GM23338 (cell line): ENCODE data around the gene SYNRG. TPM values are rescaled to one million over a fixed set of nuclear protein-coding genes. Genes with fewer than 3 reads are reported as not detected.

Source experiments
- ATAC-seq: fragments of 200-7000 bp; cut with Tn5 transposase; 3 replicates; pipeline ENCODE4 v1.9.1; 2020
- DNase-seq: peaks from one replicate; pipeline ENCODE4 v3.0.0-alpha.2; 2015; ENCODE audit warnings: low spot score
- H2AFZ ChIP-seq: fragments of 200-600 bp; sonication (generic); 2 replicates; pipeline ENCODE4 v1.8.0; 2016; ENCODE audit warnings: antibody characterized with exemption, mild to moderate bottlenecking, moderate library complexity
- H3F3A ChIP-seq: fragments of 200-600 bp; sonication (generic); replicated peaks from 2 replicates; pipeline ENCODE4 v1.8.0; 2017; ENCODE audit warnings: antibody characterized with exemption, mixed run types, low read depth
- H3K27ac ChIP-seq: fragments of 200-600 bp; sonication (generic); 2 replicates; pipeline ENCODE4 v1.6.1; 2016; ENCODE audit warnings: low read depth
- H3K27me3 ChIP-seq: fragments of 200-600 bp; sonication (generic); 2 replicates; pipeline ENCODE4 v1.8.0; 2016; ENCODE audit warnings: mild to moderate bottlenecking, mixed run types, moderate library complexity; ENCODE audit not compliant: insufficient read depth
- H3K36me3 ChIP-seq: fragments of 200-600 bp; sonication (generic); 2 replicates; pipeline ENCODE4 v1.8.0; 2016; ENCODE audit warnings: mild to moderate bottlenecking; ENCODE audit not compliant: insufficient read depth
- H3K4me1 ChIP-seq: fragments of 200-600 bp; sonication (generic); 2 replicates; pipeline ENCODE4 v1.8.0; 2016; ENCODE audit warnings: mild to moderate bottlenecking, moderate library complexity; ENCODE audit not compliant: insufficient read depth
- H3K4me2 ChIP-seq: fragments of 200-600 bp; sonication (generic); 2 replicates; pipeline ENCODE4 v1.7.1; 2017; ENCODE audit warnings: mixed run types
- H3K4me3 ChIP-seq: fragments of 200-600 bp; sonication (generic); 2 replicates; pipeline ENCODE4 v1.6.1; 2016; ENCODE audit warnings: mixed run types
- H3K79me2 ChIP-seq: fragments of 200-600 bp; sonication (generic); replicated peaks from 2 replicates; pipeline ENCODE4 v1.8.0; 2017; ENCODE audit warnings: mild to moderate bottlenecking; ENCODE audit not compliant: insufficient read depth
- H3K9me2 ChIP-seq: fragments of 200-600 bp; sonication (generic); 2 replicates; pipeline ENCODE4 v1.8.0; 2017; ENCODE audit not compliant: insufficient read depth
- H4K20me1 ChIP-seq: fragments of 200-600 bp; sonication (generic); replicated peaks from 2 replicates; pipeline ENCODE4 v1.8.0; 2017; ENCODE audit warnings: mild to moderate bottlenecking; ENCODE audit not compliant: insufficient read depth
- H3K27ac Mint-ChIP-seq: 2 replicates; pipeline ENCODE4 v1.8.0; 2020; ENCODE audit warnings: inconsistent platforms, mild to moderate bottlenecking, moderate library complexity, mixed read lengths
- H3K27me3 Mint-ChIP-seq: 3 replicates; pipeline ENCODE4 v1.8.0; 2022; ENCODE audit warnings: low read depth, mild to moderate bottlenecking, moderate library complexity, mixed read lengths, inconsistent platforms; ENCODE audit not compliant: insufficient read depth, poor library complexity
- H3K36me3 Mint-ChIP-seq: 3 replicates; pipeline ENCODE4 v1.8.0; 2021; ENCODE audit warnings: low read depth, mild to moderate bottlenecking, inconsistent platforms, moderate library complexity, mixed read lengths
- H3K4me1 Mint-ChIP-seq: 3 replicates; pipeline ENCODE4 v1.8.0; 2020; ENCODE audit warnings: mild to moderate bottlenecking, inconsistent platforms, mixed read lengths
- H3K4me3 Mint-ChIP-seq: 3 replicates; pipeline ENCODE4 v1.8.0; 2021; ENCODE audit warnings: moderate library complexity, mild to moderate bottlenecking, inconsistent platforms, mixed read lengths
- H3K9me3 Mint-ChIP-seq: 3 replicates; pipeline ENCODE4 v1.8.0; 2020; ENCODE audit warnings: moderate library complexity, mild to moderate bottlenecking, inconsistent platforms, mixed read lengths
- CREB1 ChIP-seq: fragments of 250-450 bp; sonication (Bioruptor Pico); IDR thresholded peaks from 2 replicates; pipeline ENCODE4 v1.5.0; 2020; ENCODE audit warnings: low read depth, mild to moderate bottlenecking, moderate library complexity
- EZH2 ChIP-seq: fragments of 200-600 bp; sonication (generic); IDR thresholded peaks from one replicate; pipeline ENCODE4 v1.8.0; 2017; ENCODE audit warnings: antibody characterized with exemption, mild to moderate bottlenecking, low read depth; ENCODE audit not compliant: unreplicated experiment
- POLR2AphosphoS5 ChIP-seq: IDR thresholded peaks from 2 replicates; pipeline ENCODE4 v1.6.1; 2016; ENCODE audit warnings: antibody characterized with exemption, low read depth
- STAT1 ChIP-seq: IDR thresholded peaks from one replicate; pipeline ENCODE4 v1.6.1; 2016; ENCODE audit warnings: antibody characterized with exemption; ENCODE audit not compliant: unreplicated experiment
- ZNF114 ChIP-seq: fragments of 250-450 bp; sonication (Bioruptor Pico); IDR thresholded peaks from 2 replicates; pipeline ENCODE4 v1.5.0; 2020; ENCODE audit warnings: mild to moderate bottlenecking, moderate library complexity
- polyA plus RNA-seq: library from polyadenylated mRNA; unstranded; fragments of >200 nt; fragmentation: Nextera tagmentation; extraction: Ambion mirVana; gene quantifications from 2 replicates; pipeline ENCODE4 v1.2.1, GENCODE V29; 2016
- total RNA-seq: library from RNA; depleted of rRNA; stranded (reverse); fragments of >200 nt; shearing (Covaris generic); gene quantifications from 2 replicates; pipeline ENCODE4 v1.2.3, GENCODE V29; 2014
- TF ChIP-seq, protein P1 (sequence below): IDR thresholded peaks from 2 replicates; pipeline ENCODE4 v1.6.1; 2016; ENCODE audit warnings: antibody characterized with exemption
- TF ChIP-seq, protein P2 (sequence below): fragments of 250-450 bp; sonication (Bioruptor Pico); IDR thresholded peaks from 2 replicates; pipeline ENCODE4 v1.5.0; 2020; ENCODE audit warnings: mild to moderate bottlenecking, moderate library complexity
- TF ChIP-seq, protein P3 (sequence below): IDR thresholded peaks from one replicate; pipeline ENCODE4 v1.6.1; 2018; ENCODE audit warnings: antibody characterized with exemption; ENCODE audit not compliant: unreplicated experiment

SYNRG gene
- total and polyA plus RNA-seq, 2 experiments from 2014 or later = 18.6 to 22.6 TPM

DNA sequence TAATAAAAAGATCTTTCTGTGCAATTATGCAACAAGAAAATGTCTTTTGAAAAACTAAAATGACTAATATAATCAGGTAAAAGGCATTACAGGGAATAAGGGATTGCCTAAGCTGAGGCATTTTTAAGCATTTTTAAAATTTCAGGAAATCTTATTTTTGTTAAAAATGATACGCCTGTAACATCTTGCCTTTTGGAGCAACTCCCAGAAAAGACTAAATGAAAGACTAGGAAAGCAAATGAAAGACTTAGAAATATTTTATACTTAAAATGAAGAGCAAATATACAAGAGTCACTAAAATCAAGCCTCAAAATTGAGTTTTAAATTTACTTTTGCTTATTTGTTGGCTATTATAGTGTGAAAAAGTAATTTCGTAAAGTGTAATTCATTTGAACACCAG, 63.7 kb downstream of the SYNRG start:
- H2AFZ ChIP-seq = no peak overlapping the region

More for the DNA sequence above, 63.7 kb downstream of the SYNRG start:
- TF ChIP-seq STAT1 = no peak
- TF ChIP-seq, protein P1, sequence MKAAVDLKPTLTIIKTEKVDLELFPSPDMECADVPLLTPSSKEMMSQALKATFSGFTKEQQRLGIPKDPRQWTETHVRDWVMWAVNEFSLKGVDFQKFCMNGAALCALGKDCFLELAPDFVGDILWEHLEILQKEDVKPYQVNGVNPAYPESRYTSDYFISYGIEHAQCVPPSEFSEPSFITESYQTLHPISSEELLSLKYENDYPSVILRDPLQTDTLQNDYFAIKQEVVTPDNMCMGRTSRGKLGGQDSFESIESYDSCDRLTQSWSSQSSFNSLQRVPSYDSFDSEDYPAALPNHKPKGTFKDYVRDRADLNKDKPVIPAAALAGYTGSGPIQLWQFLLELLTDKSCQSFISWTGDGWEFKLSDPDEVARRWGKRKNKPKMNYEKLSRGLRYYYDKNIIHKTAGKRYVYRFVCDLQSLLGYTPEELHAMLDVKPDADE = no peak
- no peak for TF ChIP-seq CREB1 (CRISPR knock-in tag)
- TF ChIP-seq, protein P2, sequence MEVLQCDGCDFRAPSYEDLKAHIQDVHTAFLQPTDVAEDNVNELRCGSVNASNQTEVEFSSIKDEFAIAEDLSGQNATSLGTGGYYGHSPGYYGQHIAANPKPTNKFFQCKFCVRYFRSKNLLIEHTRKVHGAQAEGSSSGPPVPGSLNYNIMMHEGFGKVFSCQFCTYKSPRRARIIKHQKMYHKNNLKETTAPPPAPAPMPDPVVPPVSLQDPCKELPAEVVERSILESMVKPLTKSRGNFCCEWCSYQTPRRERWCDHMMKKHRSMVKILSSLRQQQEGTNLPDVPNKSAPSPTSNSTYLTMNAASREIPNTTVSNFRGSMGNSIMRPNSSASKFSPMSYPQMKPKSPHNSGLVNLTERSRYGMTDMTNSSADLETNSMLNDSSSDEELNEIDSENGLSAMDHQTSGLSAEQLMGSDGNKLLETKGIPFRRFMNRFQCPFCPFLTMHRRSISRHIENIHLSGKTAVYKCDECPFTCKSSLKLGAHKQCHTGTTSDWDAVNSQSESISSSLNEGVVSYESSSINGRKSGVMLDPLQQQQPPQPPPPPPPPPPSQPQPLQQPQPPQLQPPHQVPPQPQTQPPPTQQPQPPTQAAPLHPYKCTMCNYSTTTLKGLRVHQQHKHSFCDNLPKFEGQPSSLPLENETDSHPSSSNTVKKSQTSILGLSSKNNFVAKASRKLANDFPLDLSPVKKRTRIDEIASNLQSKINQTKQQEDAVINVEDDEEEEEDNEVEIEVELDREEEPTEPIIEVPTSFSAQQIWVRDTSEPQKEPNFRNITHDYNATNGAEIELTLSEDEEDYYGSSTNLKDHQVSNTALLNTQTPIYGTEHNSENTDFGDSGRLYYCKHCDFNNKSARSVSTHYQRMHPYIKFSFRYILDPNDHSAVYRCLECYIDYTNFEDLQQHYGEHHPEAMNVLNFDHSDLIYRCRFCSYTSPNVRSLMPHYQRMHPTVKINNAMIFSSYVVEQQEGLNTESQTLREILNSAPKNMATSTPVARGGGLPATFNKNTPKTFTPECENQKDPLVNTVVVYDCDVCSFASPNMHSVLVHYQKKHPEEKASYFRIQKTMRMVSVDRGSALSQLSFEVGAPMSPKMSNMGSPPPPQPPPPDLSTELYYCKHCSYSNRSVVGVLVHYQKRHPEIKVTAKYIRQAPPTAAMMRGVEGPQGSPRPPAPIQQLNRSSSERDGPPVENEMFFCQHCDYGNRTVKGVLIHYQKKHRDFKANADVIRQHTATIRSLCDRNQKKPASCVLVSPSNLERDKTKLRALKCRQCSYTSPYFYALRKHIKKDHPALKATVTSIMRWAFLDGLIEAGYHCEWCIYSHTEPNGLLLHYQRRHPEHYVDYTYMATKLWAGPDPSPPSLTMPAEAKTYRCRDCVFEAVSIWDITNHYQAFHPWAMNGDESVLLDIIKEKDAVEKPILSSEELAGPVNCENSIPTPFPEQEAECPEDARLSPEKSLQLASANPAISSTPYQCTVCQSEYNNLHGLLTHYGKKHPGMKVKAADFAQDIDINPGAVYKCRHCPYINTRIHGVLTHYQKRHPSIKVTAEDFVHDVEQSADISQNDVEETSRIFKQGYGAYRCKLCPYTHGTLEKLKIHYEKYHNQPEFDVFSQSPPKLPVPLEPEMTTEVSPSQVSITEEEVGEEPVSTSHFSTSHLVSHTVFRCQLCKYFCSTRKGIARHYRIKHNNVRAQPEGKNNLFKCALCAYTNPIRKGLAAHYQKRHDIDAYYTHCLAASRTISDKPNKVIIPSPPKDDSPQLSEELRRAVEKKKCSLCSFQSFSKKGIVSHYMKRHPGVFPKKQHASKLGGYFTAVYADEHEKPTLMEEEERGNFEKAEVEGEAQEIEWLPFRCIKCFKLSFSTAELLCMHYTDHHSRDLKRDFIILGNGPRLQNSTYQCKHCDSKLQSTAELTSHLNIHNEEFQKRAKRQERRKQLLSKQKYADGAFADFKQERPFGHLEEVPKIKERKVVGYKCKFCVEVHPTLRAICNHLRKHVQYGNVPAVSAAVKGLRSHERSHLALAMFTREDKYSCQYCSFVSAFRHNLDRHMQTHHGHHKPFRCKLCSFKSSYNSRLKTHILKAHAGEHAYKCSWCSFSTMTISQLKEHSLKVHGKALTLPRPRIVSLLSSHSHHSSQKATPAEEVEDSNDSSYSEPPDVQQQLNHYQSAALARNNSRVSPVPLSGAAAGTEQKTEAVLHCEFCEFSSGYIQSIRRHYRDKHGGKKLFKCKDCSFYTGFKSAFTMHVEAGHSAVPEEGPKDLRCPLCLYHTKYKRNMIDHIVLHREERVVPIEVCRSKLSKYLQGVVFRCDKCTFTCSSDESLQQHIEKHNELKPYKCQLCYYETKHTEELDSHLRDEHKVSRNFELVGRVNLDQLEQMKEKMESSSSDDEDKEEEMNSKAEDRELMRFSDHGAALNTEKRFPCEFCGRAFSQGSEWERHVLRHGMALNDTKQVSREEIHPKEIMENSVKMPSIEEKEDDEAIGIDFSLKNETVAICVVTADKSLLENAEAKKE (CRISPR knock-in tag) = no peak
- no peak for TF ChIP-seq ZNF114 (CRISPR knock-in tag)
- TF ChIP-seq POLR2AphosphoS5 = no peak
- TF ChIP-seq, protein P3, sequence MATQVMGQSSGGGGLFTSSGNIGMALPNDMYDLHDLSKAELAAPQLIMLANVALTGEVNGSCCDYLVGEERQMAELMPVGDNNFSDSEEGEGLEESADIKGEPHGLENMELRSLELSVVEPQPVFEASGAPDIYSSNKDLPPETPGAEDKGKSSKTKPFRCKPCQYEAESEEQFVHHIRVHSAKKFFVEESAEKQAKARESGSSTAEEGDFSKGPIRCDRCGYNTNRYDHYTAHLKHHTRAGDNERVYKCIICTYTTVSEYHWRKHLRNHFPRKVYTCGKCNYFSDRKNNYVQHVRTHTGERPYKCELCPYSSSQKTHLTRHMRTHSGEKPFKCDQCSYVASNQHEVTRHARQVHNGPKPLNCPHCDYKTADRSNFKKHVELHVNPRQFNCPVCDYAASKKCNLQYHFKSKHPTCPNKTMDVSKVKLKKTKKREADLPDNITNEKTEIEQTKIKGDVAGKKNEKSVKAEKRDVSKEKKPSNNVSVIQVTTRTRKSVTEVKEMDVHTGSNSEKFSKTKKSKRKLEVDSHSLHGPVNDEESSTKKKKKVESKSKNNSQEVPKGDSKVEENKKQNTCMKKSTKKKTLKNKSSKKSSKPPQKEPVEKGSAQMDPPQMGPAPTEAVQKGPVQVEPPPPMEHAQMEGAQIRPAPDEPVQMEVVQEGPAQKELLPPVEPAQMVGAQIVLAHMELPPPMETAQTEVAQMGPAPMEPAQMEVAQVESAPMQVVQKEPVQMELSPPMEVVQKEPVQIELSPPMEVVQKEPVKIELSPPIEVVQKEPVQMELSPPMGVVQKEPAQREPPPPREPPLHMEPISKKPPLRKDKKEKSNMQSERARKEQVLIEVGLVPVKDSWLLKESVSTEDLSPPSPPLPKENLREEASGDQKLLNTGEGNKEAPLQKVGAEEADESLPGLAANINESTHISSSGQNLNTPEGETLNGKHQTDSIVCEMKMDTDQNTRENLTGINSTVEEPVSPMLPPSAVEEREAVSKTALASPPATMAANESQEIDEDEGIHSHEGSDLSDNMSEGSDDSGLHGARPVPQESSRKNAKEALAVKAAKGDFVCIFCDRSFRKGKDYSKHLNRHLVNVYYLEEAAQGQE = no peak
- no peak for TF ChIP-seq EZH2
- H4K20me1 ChIP-seq = no peaks in the 10 kb centered on the region
- Mint-ChIP-seq H3K9me3 (no peaks in the 10 kb centered on the region), H3K27me3 (peaks cover 3% of the 10 kb centered on the region), H3K27ac (no peak overlapping the region), H3K4me3 (no peak overlapping the region), H3K36me3 (peaks cover 17% of the 10 kb centered on the region), H3K4me1 (peaks cover 31% of the 10 kb centered on the region)
- 0 out of 2 replicates have a peak, but pooled peaks cover under 1% of the 10 kb centered on the region for H3K36me3 ChIP-seq
- ATAC-seq (no peak), DNase-seq (no peak)
- H3K4me3 ChIP-seq = no peak overlapping the region
- no peaks in the 10 kb centered on the region for H3K27me3 ChIP-seq
- H3K27ac ChIP-seq = no peak overlapping the region
- no peak overlapping the region for H3K4me2 ChIP-seq
- no peaks in the 10 kb centered on the region for H3K9me2 ChIP-seq
- H3F3A ChIP-seq = no peaks in the 10 kb centered on the region
- H3K79me2 ChIP-seq = no peaks in the 10 kb centered on the region
- H3K4me1 ChIP-seq = peaks cover 19% of the 10 kb centered on the region; the same call in 1 of the 2 replicates
